ENCODE data around the gene CTNNA2. TPM values are rescaled to one million over a fixed set of nuclear protein-coding genes. Genes with fewer than 3 reads are reported as not detected.

Gene CTNNA2
- total RNA-seq, 1 experiment from 2014 or later, result not detected

- H2AFZ ChIP-seq, result no peak overlapping the region
- H3K36me3 ChIP-seq (ENCODE audit: low read depth), result no peaks in the 10 kb centered on the region
- H3K79me2 ChIP-seq (ENCODE audit: low read depth), result no peaks in the 10 kb centered on the region
- no peak overlapping the region for H3K4me3 ChIP-seq
- no peak for DNase-seq
- H3K27me3 ChIP-seq (ENCODE audit: insufficient read depth, low read depth), result peaks cover 18% of the 10 kb centered on the region
- no TSS peak for BruUV-seq (replicated peaks)
- POLR2A ChIA-PET (ENCODE audit: unreplicated experiment), result no interaction called here
- no peak overlapping the region for H3K27ac ChIP-seq
- no peaks in the 10 kb centered on the region for H4K20me1 ChIP-seq (ENCODE audit: insufficient read depth)
- CTCF ChIA-PET, result no interaction called here
- no peaks in the 10 kb centered on the region; the same call in 1 of the 2 replicates for H3K9me2 ChIP-seq (ENCODE audit: insufficient read depth)
- H3K4me2 ChIP-seq, result no peak overlapping the region
- H3F3A ChIP-seq (ENCODE audit: insufficient read depth, low read depth), result no peaks in the 10 kb centered on the region
- TF ChIP-seq, protein P1, sequence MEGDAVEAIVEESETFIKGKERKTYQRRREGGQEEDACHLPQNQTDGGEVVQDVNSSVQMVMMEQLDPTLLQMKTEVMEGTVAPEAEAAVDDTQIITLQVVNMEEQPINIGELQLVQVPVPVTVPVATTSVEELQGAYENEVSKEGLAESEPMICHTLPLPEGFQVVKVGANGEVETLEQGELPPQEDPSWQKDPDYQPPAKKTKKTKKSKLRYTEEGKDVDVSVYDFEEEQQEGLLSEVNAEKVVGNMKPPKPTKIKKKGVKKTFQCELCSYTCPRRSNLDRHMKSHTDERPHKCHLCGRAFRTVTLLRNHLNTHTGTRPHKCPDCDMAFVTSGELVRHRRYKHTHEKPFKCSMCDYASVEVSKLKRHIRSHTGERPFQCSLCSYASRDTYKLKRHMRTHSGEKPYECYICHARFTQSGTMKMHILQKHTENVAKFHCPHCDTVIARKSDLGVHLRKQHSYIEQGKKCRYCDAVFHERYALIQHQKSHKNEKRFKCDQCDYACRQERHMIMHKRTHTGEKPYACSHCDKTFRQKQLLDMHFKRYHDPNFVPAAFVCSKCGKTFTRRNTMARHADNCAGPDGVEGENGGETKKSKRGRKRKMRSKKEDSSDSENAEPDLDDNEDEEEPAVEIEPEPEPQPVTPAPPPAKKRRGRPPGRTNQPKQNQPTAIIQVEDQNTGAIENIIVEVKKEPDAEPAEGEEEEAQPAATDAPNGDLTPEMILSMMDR (conservative IDR thresholded peaks at IDR 0.05), result no peak
- TF ChIP-seq EZH2 (IDR thresholded peaks at IDR 0.05; ENCODE audit: low read depth), result no peak
- no peaks in the 10 kb centered on the region for H3K4me1 ChIP-seq (replicated peaks; ENCODE audit: insufficient read depth)
- intact Hi-C loops (cut with micrococcal nuclease; ENCODE audit: unreplicated experiment), result no loop called here
- no peaks in the 10 kb centered on the region for H3K9me3 ChIP-seq (ENCODE audit: insufficient read depth, low read depth)
Measured at GRCh38 chr2:80420530-80421208, 907.8 kb downstream of the CTNNA2 start.

- Histone ChIP-seq H3K36me3 (ENCODE audit: low read depth) (no peaks in the 10 kb centered on the region), H3K4me3 (no peak overlapping the region), H4K20me1 (ENCODE audit: insufficient read depth) (no peaks in the 10 kb centered on the region), H2AFZ (no peak overlapping the region), H3K9me3 (ENCODE audit: insufficient read depth, low read depth) (no peaks in the 10 kb centered on the region), H3K9me2 (ENCODE audit: insufficient read depth) (no peaks in the 10 kb centered on the region), H3K4me2 (no peak overlapping the region), H3K79me2 (ENCODE audit: low read depth) (no peaks in the 10 kb centered on the region), H3F3A (ENCODE audit: insufficient read depth, low read depth) (no peaks in the 10 kb centered on the region), H3K27me3 (ENCODE audit: insufficient read depth, low read depth) (peaks cover 12% of the 10 kb centered on the region), H3K4me1 (replicated peaks; ENCODE audit: insufficient read depth) (no peaks in the 10 kb centered on the region), H3K27ac (no peak overlapping the region)
- ChIA-PET POLR2A (ENCODE audit: unreplicated experiment) (no interaction called here), CTCF (no interaction called here)
- DNase-seq, result no peak
- intact Hi-C loops (cut with micrococcal nuclease; ENCODE audit: unreplicated experiment), result no loop called here
- BruUV-seq (replicated peaks), result no TSS peak
- TF ChIP-seq, protein P1 (conservative IDR thresholded peaks at IDR 0.05), result no peak
- no peak for TF ChIP-seq EZH2 (IDR thresholded peaks at IDR 0.05; ENCODE audit: low read depth)
Measured at GRCh38 chr2:80429251-80429650, 916.4 kb downstream of the CTNNA2 start.

GRCh38 chr2:80437959-80438358, 925.1 kb downstream of the CTNNA2 start:
- POLR2A ChIA-PET (ENCODE audit: unreplicated experiment), result no interaction called here
- H3K27me3 ChIP-seq (ENCODE audit: insufficient read depth, low read depth), result peaks cover 18% of the 10 kb centered on the region
- no peak for TF ChIP-seq EZH2 (IDR thresholded peaks at IDR 0.05; ENCODE audit: low read depth)
- TF ChIP-seq, protein P1 (conservative IDR thresholded peaks at IDR 0.05), result no peak
- H3K4me3 ChIP-seq, result no peak overlapping the region
- H3K79me2 ChIP-seq (ENCODE audit: low read depth), result no peaks in the 10 kb centered on the region
- H4K20me1 ChIP-seq (ENCODE audit: insufficient read depth), result no peaks in the 10 kb centered on the region
- H3K27ac ChIP-seq, result no peak overlapping the region
- no peaks in the 10 kb centered on the region for H3F3A ChIP-seq (ENCODE audit: insufficient read depth, low read depth)
- no peaks in the 10 kb centered on the region for H3K9me3 ChIP-seq (ENCODE audit: insufficient read depth, low read depth)
- H3K9me2 ChIP-seq (ENCODE audit: insufficient read depth), result peaks cover 4% of the 10 kb centered on the region; the same call in 1 of the 2 replicates
- H3K36me3 ChIP-seq (ENCODE audit: low read depth), result no peaks in the 10 kb centered on the region
- DNase-seq, result no peak
- no peak overlapping the region for H3K4me2 ChIP-seq
- H3K4me1 ChIP-seq (replicated peaks; ENCODE audit: insufficient read depth), result no peaks in the 10 kb centered on the region
- CTCF ChIA-PET, result no interaction called here
- H2AFZ ChIP-seq, result no peak overlapping the region
- no TSS peak for BruUV-seq (replicated peaks)
- intact Hi-C loops (cut with micrococcal nuclease; ENCODE audit: unreplicated experiment), result no loop called here

Measured in PC-9 (cell line).